Suppressor macrophage (primary cell): ENCODE data around the gene PCED1A.
"Not testable (repeated sequence)": the region's sequence is repeated elsewhere in the genome, so short reads cannot be mapped to it uniquely, and the experiment has no call there.

ENCODE experiments used
- DNase-seq, 4 experiments: peaks; one replicate each; pipeline ENCODE4 v3.0.0-alpha.2; 2020 to 2022

PCED1A gene

DNA sequence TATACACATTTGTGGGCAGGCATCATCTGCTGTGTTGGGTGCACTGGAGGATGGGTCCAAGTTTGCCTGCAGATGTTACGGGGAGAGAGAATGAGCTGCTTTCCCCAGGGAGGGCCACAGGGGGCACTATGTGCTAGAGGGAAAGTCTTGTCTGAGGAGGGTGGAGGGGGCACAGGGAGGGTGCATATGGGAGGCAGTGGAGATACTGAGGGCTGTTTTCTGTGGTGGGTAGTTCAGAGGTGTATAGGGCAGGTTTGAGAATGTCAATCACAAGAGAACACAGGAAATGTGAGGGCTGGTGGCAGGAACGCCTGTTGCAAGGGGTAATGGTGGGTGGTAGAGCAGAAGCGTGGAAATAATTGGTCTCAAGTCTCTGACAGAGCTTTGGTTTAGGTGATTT lies 25.2 kb upstream of the PCED1A start:
- peak in 1 of 4 experiments; percentile 27 for DNase-seq

DNA sequence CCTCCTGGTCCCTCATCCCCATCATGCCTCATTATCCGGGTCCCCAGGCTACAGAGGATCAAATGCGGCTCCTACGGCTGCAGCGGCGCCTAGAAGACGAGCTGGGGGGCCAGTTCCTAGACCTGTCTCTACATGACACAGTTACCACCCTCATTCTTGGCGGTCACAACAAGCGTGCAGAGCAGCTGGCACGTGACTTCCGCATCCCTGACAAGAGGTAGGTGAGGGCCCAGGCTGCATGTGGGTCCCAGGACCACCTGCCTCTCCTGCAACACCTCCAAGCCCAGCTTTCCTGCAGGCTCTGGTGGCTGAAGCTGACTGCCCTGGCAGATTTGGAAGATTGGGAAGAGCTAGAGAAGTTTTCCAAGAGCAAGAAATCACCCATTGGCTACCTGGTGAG lies 24.6 kb upstream of the PCED1A start:
- DNase-seq, result no peak

GRCh38 chr20:2864626-2865025 lies 24.2 kb upstream of the PCED1A start:
- DNase-seq, result no peak

DNA sequence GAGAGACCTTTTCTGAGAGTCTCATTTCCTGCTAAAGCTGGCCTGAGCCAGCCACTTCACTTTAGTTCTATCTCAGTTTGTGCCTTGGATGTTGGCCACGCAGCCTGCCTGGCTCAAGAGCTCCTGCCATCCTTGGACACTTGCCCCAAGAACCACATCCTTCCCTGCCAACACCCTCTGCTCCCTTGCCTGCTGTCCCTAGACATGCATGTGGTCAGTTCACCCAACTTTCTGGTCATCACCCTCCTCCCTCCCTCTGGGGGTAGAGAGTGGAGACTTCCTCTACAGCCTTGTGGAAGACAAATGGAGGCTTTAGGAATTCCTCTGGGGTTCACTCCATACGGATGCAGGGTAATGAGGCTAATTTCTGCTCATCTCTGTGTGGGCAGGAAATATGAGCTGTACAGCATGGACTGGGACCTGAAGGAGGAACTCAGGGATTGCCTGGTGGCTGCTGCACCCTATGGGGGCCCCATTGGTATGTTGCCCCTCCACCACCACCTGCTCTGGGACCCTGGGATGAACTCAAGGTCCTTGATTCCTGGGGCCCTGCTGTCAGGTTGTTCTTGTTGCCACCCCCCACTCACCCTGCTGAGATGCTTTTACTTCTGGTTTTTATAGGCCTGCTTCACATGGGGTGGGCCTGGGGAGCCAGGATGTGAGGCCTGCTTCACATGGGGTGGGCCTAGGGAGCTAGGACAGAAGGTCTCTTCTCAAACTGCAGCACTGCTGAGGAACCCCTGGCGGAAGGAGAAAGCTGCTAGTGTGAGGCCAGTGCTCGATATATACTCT lies 19.1 kb upstream of the PCED1A start:
- peak in 3 of 4 experiments; percentile 16 to 24 (median 16) for DNase-seq

DNA sequence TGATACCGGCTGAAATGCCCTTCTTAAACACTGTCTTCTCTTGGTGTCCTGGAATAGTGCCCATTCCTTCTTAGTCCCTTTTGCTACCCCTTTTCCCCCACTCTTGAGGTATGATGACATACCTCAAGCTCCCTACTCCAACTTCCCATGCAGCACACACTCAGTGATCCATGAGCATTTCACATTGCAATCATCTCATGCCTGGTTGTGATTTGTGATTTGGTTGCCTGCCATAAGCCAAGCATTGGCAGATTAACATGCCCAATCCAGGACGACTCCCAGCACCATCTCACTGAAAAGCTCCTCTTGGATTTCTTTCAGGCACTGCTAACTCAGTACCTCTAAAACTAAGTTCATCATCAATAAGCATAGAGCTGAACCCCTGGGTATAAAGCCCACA lies 18.1 kb upstream of the PCED1A start:
- no peak for DNase-seq

DNA sequence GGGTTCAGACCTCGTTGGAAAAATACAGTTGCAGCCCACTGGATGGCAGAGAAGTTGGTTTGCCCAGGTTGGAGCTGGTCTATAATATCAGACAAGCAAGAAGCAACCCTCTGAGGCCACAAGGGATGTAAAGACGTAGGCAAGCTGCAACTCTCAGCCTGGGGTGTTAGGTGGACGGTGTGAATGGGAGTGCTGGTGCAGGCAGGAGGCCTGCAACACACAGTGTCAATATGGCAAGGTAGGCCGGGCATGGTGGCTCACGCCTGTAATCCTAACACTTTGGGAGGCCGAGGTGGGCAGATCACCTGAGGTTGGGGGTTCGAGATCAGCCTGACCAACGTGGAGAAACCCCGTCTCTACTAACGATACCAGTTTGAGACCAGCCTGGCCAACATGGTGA lies 10.6 kb upstream of the PCED1A start:
- DNase-seq, result no peak

GRCh38 chr20:2849529-2849928 lies 9.1 kb upstream of the PCED1A start:
- DNase-seq, result peak in 1 of 4 experiments; percentile 34

GRCh38 chr20:2847802-2848201 lies 7.3 kb upstream of the PCED1A start:
- no peak for DNase-seq

GRCh38 chr20:2846698-2847097 lies 6.2 kb upstream of the PCED1A start:
- no peak for DNase-seq

GRCh38 chr20:2845607-2846006 lies 5.2 kb upstream of the PCED1A start:
- DNase-seq, result no peak

- peak; percentile 26 to 69 (median 50) for DNase-seq
Measured at GRCh38 chr20:2840967-2841531, 594 bp upstream of the PCED1A start.

DNA sequence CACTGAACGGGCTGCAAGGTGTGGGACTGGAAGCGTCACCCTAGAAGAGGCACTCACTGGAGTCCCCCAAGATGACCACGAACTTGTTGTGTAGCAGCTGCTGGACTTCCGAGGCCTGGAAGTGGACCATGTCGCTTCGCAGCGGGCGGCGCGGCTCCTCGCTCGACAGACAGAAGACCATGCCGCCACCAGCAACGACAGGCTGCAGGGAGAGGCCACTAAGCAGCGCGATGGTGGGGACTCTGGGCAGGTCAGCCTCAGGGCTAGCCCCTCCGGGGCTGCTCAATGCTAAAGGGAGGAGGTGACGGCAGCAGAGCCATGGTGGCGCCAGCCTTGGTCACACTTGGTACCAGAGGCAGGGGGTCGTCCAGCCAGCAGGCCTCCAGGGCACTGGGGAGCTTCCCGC lies 720 bp downstream of the PCED1A start:
- no peak for DNase-seq

- DNase-seq, result no peak
Measured at GRCh38 chr20:2838847-2839671, 1.4 kb downstream of the PCED1A start.

GRCh38 chr20:2838170-2838797 lies 2.2 kb downstream of the PCED1A start:
- DNase-seq, result no peak

- DNase-seq, result no peak
Measured at GRCh38 chr20:2837221-2837960, 3.1 kb downstream of the PCED1A start.

DNA sequence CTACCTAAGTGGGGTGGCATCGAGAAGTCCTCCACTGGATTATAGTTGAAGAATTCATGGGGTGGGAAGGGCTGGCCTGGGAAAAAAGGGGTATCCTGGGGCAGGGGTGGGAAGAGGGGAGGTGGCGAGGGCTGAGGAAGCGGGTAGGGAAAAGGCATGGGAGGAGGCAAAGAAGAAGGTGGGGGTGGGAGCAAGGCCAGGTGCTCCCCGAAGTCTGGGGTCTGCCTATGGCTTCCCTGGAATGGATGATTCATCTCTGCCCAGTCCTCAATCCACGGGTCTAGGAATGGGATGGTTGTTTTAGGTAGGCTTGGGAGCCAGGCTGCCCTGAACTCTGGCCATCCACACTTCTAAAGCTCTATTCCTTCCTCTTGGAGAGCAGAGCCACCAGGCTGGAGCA lies 4.4 kb downstream of the PCED1A start:
- DNase-seq, result no peak

GRCh38 chr20:2835331-2835796 lies 5.1 kb downstream of the PCED1A start:
- no peak for DNase-seq

GRCh38 chr20:2834401-2835110 lies 5.9 kb downstream of the PCED1A start:
- peak in 2 of 4 experiments; percentile 24 to 45 for DNase-seq

GRCh38 chr20:2833761-2834160 lies 6.7 kb downstream of the PCED1A start:
- peak; percentile 32 to 72 (median 50) for DNase-seq

DNA sequence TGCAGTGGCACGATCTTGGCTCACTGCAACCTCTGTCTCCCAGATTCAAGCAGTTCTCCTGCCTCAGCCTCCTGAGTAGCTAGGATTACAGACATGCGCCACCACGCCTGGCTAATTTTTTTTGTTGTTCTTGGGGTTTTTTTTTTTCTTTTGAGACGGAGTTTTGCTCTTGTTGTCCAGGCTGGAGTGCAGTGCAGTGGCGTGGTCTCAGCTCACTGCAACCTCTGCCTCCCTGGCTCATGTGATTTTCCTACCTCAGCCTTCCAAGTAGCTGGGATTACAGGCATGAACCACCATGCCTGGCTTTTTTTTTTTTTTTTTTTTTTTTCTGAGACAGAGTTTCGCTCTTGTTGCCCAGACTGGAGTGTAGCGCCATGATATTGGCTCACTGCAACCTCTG lies 9.2 kb downstream of the PCED1A start:
- not testable (repeated sequence) for DNase-seq

DNA sequence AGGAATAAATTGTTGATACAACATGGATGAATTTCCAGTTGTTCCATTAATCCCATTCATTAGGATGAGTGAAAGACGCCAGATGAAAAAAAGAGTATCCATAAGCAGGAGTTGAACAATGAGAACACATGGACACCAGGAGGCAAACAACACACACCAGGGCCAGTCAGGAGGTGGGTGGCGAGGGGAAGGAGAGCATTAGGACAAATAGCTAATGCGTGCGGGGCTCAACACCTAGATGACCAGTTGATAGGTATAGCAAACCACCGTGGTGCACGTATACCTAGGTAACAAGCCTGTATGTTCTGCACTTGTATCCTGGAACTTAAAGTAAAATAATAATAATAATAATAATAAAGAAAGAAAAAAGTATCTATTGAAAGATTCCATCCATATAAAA lies 11.1 kb downstream of the PCED1A start:
- DNase-seq, result no peak
